K562 (cell line): ENCODE data around the gene CCDC9. TPM values are rescaled to one million over a fixed set of nuclear protein-coding genes. Genes with fewer than 3 reads are reported as not detected.
A peak's percentile ranks its signal among the peaks of the same experiment; 100 is the strongest.

Experiments
- ARID4B ChIP-seq: sonication (generic); formaldehyde crosslinking; IDR thresholded peaks from 2 replicates; pipeline ENCODE4 v1.8.0; 2022; ENCODE audit warnings: mild to moderate bottlenecking, missing genetic modification reagents
- CBX1 ChIP-seq: sonication (generic); IDR thresholded peaks from 2 replicates; pipeline ENCODE4 v1.6.1; 2016; ENCODE audit warnings: antibody characterized with exemption, low read depth, mild to moderate bottlenecking
- CTBP1 ChIP-seq: fragments of 450-650 bp; IDR thresholded peaks from 2 replicates; pipeline ENCODE4 v1.6.1; 2016; ENCODE audit warnings: borderline replicate concordance
- FOSL1 ChIP-seq: fragments of 200-800 bp; sonication (Bioruptor generic); conservative IDR thresholded peaks from 2 replicates; pipeline ENCODE4 v1.6.1; 2016; ENCODE audit warnings: missing genetic modification characterization, missing compliant biosample characterization
- HSF4 ChIP-seq: fragments of 250-450 bp; sonication (Bioruptor Pico); IDR thresholded peaks from 2 replicates; pipeline ENCODE4 v2.1.2; 2022; ENCODE audit warnings: mild to moderate bottlenecking, moderate library complexity, borderline replicate concordance
- JUND ChIP-seq, 2 experiments: IDR thresholded peaks; 2 replicates in 1 of 2; 3 replicates in 1 of 2; pipeline ENCODE4 v1.6.1; 2011; ENCODE audit warnings: borderline replicate concordance in 2 of 2, low read depth in 2 of 2, low read length in 2 of 2, improper control_type of control experiment in 1 of 2, missing biosample characterization in 1 of 2, missing genetic modification characterization in 1 of 2, missing genetic modification reagents in 1 of 2
- KLF13 ChIP-seq: fragments of 450-650 bp; IDR thresholded peaks from 2 replicates; pipeline ENCODE4 v1.6.1; 2016; ENCODE audit warnings: missing genetic modification characterization, low read depth, mild to moderate bottlenecking, missing compliant biosample characterization, moderate library complexity, borderline replicate concordance
- MAX ChIP-seq: sonication (generic); formaldehyde crosslinking; IDR thresholded peaks from 2 replicates; pipeline ENCODE4 v1.9.0; 2022; ENCODE audit warnings: mild to moderate bottlenecking, missing genetic modification reagents
- MEIS2 ChIP-seq: fragments of 450-650 bp; IDR thresholded peaks from 2 replicates; pipeline ENCODE4 v1.6.1; 2014; ENCODE audit warnings: mild to moderate bottlenecking; ENCODE audit not compliant: partially characterized antibody
- MYNN ChIP-seq, 2 experiments: sonication (generic); formaldehyde crosslinking in 1 of 2; IDR thresholded peaks; 2 replicates each; pipeline versions ENCODE4 v1.5.0 to v1.6.1; 2016 to 2020; ENCODE audit warnings: antibody characterized with exemption in 1 of 2, missing genetic modification reagents in 1 of 2
- PHF8 ChIP-seq: fragments of 200-600 bp; sonication (generic); IDR thresholded peaks from 2 replicates; pipeline ENCODE4 v1.6.1; 2012; ENCODE audit warnings: mixed run types, mild to moderate bottlenecking, inconsistent platforms, low read length, moderate library complexity, borderline replicate concordance
- RB1 ChIP-seq: fragments of 450-650 bp; IDR thresholded peaks from 2 replicates; pipeline ENCODE4 v1.6.1; 2017; ENCODE audit warnings: low read depth, mild to moderate bottlenecking
- RBM17 ChIP-seq: fragments of 200-400 bp; formaldehyde crosslinking; IDR thresholded peaks from 2 replicates; pipeline ENCODE4 v1.6.1; 2017; ENCODE audit warnings: low read depth, mild to moderate bottlenecking, low read length, borderline replicate concordance
- STAT5A ChIP-seq: IDR thresholded peaks from 2 replicates; pipeline ENCODE4 v1.6.1; 2012; ENCODE audit warnings: low read length, inconsistent platforms, borderline replicate concordance
- SUPT5H ChIP-seq: fragments of 450-650 bp; IDR thresholded peaks from 2 replicates; pipeline ENCODE4 v1.6.1; 2016
- TGIF2 ChIP-seq: sonication (generic); formaldehyde crosslinking; IDR thresholded peaks from 2 replicates; pipeline ENCODE4 v1.8.1; 2022; ENCODE audit warnings: mild to moderate bottlenecking, missing genetic modification reagents, moderate library complexity
- ZNF740 ChIP-seq, 3 experiments: fragments of 200-800 bp in 1 of 3; sonication (Bioruptor generic) in 1 of 3; sonication (generic) in 1 of 3; formaldehyde crosslinking in 1 of 3; IDR thresholded peaks; 2 replicates each; pipeline versions ENCODE4 v1.6.1 to v1.8.0; 2016 to 2022; ENCODE audit warnings: mild to moderate bottlenecking in 2 of 3, missing compliant biosample characterization in 2 of 3, missing genetic modification characterization in 2 of 3, missing genetic modification reagents in 1 of 3
- polyA plus RNA-seq, 8 experiments: library from polyadenylated mRNA; depleted of rRNA in 4 of 8; stranded (reverse) in 5 of 8; unstranded in 3 of 8; fragments of >200 nt; fragmentation: Nextera tagmentation in 2 of 8; fragmentation: Illumina TruSeq in 1 of 8; extraction: Ambion mirVana in 2 of 8; extraction: Trizol in 1 of 8; gene quantifications; 2 replicates each; pipeline versions ENCODE4 v1.2.1 to v1.2.3, GENCODE V29; 2011 to 2014; ENCODE audit warnings: inconsistent platforms in 1 of 8, missing spikeins in 1 of 8
- total RNA-seq, 7 experiments: library from RNA; depleted of rRNA in 6 of 7; stranded (reverse); fragments of >200 nt in 6 of 7; fragmentation: Illumina TruSeq in 2 of 7; extraction: Trizol in 2 of 7; gene quantifications; 2 replicates each; pipeline versions ENCODE4 v1.2.1 to v1.2.3, GENCODE V29; 2011 to 2021; ENCODE audit warnings: low replicate concordance in 1 of 7
- TF ChIP-seq, protein P1 (sequence below): fragments of 200-800 bp; sonication (Bioruptor generic); IDR thresholded peaks from 2 replicates; pipeline ENCODE4 v1.6.1; 2017; ENCODE audit warnings: missing genetic modification characterization, missing compliant biosample characterization

CCDC9 gene
- total and polyA plus RNA-seq, 9 of the 15 experiments (the other 6 are each of a cell fraction or from before 2014, with no cell fraction given), result 0.23 to 38.6 (median 8.4) TPM

- TF ChIP-seq ARID4B (0 out of 2 replicates have a peak, but pooled peaks have one; percentile 43), CTBP1 (0 out of 2 replicates have a peak, but pooled peaks have one; percentile 32), FOSL1 (no peak), HSF4 (CRISPR knock-in tag) (no peak), MYNN (IDR thresholded peaks at IDR 0.05) (peak; percentile 78), MYNN (CRISPR knock-in tag; IDR thresholded peaks at IDR 0.05) (no peak), RBM17 (no peak), PHF8 (peak; percentile 26; the same call in 1 of the 2 replicates), ZNF740 (CRISPR knock-in tag; IDR thresholded peaks at IDR 0.05) (peak; percentile 73), ZNF740 (tag; IDR thresholded peaks at IDR 0.05) (no peak), MAX (peak; percentile 52; the same call in 1 of the 2 replicates), STAT5A (peak; percentile 35; the same call in 1 of the 2 replicates), MEIS2 (peak; percentile 5), RB1 (0 out of 2 replicates have a peak, but pooled peaks have one; percentile 23), CBX1 (0 out of 2 replicates have a peak, but pooled peaks have one; percentile 67), KLF13 (tag) (peak; percentile 70; the same call in 1 of the 2 replicates), SUPT5H (peak; percentile 42; the same call in 1 of the 2 replicates), JUND (IDR thresholded peaks at IDR 0.05; ENCODE audit: borderline replicate concordance, low read depth, low read length) (peak; percentile 47; the same call in 1 of the 2 replicates), JUND (tag; IDR thresholded peaks at IDR 0.05; ENCODE audit: borderline replicate concordance, low read depth, low read length) (no peak), TGIF2 (peak; percentile 81)
- TF ChIP-seq, protein P1, sequence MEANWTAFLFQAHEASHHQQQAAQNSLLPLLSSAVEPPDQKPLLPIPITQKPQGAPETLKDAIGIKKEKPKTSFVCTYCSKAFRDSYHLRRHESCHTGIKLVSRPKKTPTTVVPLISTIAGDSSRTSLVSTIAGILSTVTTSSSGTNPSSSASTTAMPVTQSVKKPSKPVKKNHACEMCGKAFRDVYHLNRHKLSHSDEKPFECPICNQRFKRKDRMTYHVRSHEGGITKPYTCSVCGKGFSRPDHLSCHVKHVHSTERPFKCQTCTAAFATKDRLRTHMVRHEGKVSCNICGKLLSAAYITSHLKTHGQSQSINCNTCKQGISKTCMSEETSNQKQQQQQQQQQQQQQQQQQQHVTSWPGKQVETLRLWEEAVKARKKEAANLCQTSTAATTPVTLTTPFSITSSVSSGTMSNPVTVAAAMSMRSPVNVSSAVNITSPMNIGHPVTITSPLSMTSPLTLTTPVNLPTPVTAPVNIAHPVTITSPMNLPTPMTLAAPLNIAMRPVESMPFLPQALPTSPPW (CRISPR knock-in tag), result peak; percentile 29; the same call in 1 of the 2 replicates
Measured at GRCh38 chr19:47228168-47228936, 28.0 kb upstream of the CCDC9 start (continued).
